HepG2 (cell line): ENCODE results near the gene ACAP2. TPM values are rescaled to one million over a fixed set of nuclear protein-coding genes. Genes with fewer than 3 reads are reported as not detected.

ENCODE experiments used
- ATAC-seq: fragments of 200-7000 bp; cut with Tn5 transposase; 3 replicates; pipeline ENCODE4 v1.9.1; 2020; ENCODE audit warnings: mild to moderate bottlenecking, moderate library complexity
- BruUV-seq: library from RNA; stranded (reverse); fragments of 400-500 nt; replicated peaks from 2 replicates; lab custom pipeline; 2021; lab: Mats Ljungman, UMichigan
- CTCF ChIA-PET: fragments of 300-600 bp; formaldehyde crosslinking; extraction: SDS; loops from one replicate; lab custom pipeline; 2021; ENCODE audit warnings: low total read pairs, inconsistent platforms, low intra/inter-chr PET ratio; lab: Yijun Ruan, JAX
- POLR2A ChIA-PET: fragments of 350-600 bp; sonication (Branson Sonifier 250); formaldehyde crosslinking; loops from one replicate; lab custom pipeline; 2020; ENCODE audit warnings: antibody characterized with exemption, inconsistent platforms; lab: Yijun Ruan, JAX
- DNase-seq: peaks from one replicate; pipeline ENCODE4 v3.0.0-alpha.2; 2015; ENCODE audit warnings: low spot score
- FAIRE-seq: peaks from 3 replicates; lab custom pipeline; 2011; peaks lifted over from hg19 to GRCh38; lab: Jason Lieb, UNC
- H2AFZ ChIP-seq: one replicate; pipeline ENCODE4 v1.6.1; 2011; ENCODE audit warnings: low read length, inconsistent platforms
- H3K27ac ChIP-seq: fragments of 300-600 bp; 3 replicates; pipeline ENCODE4 v1.8.0; 2011; ENCODE audit warnings: mixed run types, mild to moderate bottlenecking, mixed read lengths, low read length, inconsistent platforms; ENCODE audit not compliant: insufficient read depth; ENCODE audit errors: extremely low read length
- H3K27me3 ChIP-seq, 2 experiments: fragments of 200-600 bp in 1 of 2; 2 replicates in 1 of 2; 3 replicates in 1 of 2; pipeline versions ENCODE4 v1.6.0 to v1.8.0; 2011; ENCODE audit warnings: low read length in 2 of 2, mild to moderate bottlenecking in 2 of 2, moderate library complexity in 2 of 2, inconsistent platforms in 1 of 2; ENCODE audit not compliant: insufficient read depth in 2 of 2, control insufficient read depth in 1 of 2
- H3K36me3 ChIP-seq, 2 experiments: fragments of 200-600 bp in 1 of 2; replicated peaks in 1 of 2; 2 replicates in 1 of 2; 3 replicates in 1 of 2; pipeline versions ENCODE4 v1.5.1 to v1.8.0; 2011; ENCODE audit warnings: low read length in 2 of 2, inconsistent platforms in 1 of 2; ENCODE audit not compliant: insufficient read depth in 2 of 2, control insufficient read depth in 1 of 2
- H3K4me1 ChIP-seq: 2 replicates; pipeline ENCODE4 v1.5.1; 2012; ENCODE audit warnings: low read length, inconsistent platforms; ENCODE audit not compliant: insufficient read depth
- H3K4me2 ChIP-seq: 2 replicates; pipeline ENCODE4 v1.6.0; 2011; ENCODE audit warnings: low read depth, low read length, inconsistent platforms
- H3K4me3 ChIP-seq, 3 experiments: fragments of 200-600 bp in 1 of 3; sonication (generic), shearing (Covaris generic) in 1 of 3; replicated peaks in 1 of 3; 2 replicates each; pipeline ENCODE4 v1.5.1; 2011 to 2016; ENCODE audit warnings: low read length in 3 of 3, inconsistent platforms in 2 of 3, low read depth in 2 of 3, mild to moderate bottlenecking in 2 of 3, control low read depth in 1 of 3, mixed read lengths in 1 of 3; ENCODE audit not compliant: insufficient read depth in 1 of 3
- H3K79me2 ChIP-seq: one replicate; pipeline ENCODE4 v1.6.1; 2011; ENCODE audit warnings: low read length, inconsistent platforms; ENCODE audit not compliant: insufficient read depth
- H3K9ac ChIP-seq: 2 replicates; pipeline ENCODE4 v1.6.0; 2011; ENCODE audit warnings: mild to moderate bottlenecking, low read depth, low read length, inconsistent platforms; ENCODE audit not compliant: insufficient read depth
- H3K9me3 ChIP-seq: 2 replicates; pipeline ENCODE4 v1.5.1; 2012; ENCODE audit warnings: mild to moderate bottlenecking, low read length
- H4K20me1 ChIP-seq: 2 replicates; pipeline ENCODE4 v1.6.0; 2011; ENCODE audit warnings: inconsistent platforms, mild to moderate bottlenecking, low read length, moderate library complexity; ENCODE audit not compliant: insufficient read depth
- CEBPB ChIP-seq: IDR thresholded peaks from 2 replicates; pipeline ENCODE4 v1.6.1; 2011; ENCODE audit warnings: low read depth, low read length, improper control_type of control experiment, borderline replicate concordance
- ETV5 ChIP-seq: IDR thresholded peaks from 2 replicates; pipeline ENCODE4 v1.6.1; 2018; ENCODE audit warnings: missing biosample characterization, missing genetic modification reagents, inconsistent platforms, borderline replicate concordance
- GATA4 ChIP-seq: sonication (generic); IDR thresholded peaks from 2 replicates; pipeline ENCODE4 v1.6.1; 2016; ENCODE audit warnings: antibody characterized with exemption, low read depth, borderline replicate concordance
- GFI1 ChIP-seq: sonication (generic); formaldehyde crosslinking; IDR thresholded peaks from 2 replicates; pipeline ENCODE4 v1.5.0; 2020; ENCODE audit warnings: missing genetic modification reagents, mild to moderate bottlenecking, borderline replicate concordance
- IKZF4 ChIP-seq: sonication (generic); formaldehyde crosslinking; IDR thresholded peaks from 2 replicates; pipeline ENCODE4 v1.5.1; 2020; ENCODE audit warnings: borderline replicate concordance, mild to moderate bottlenecking, low read depth, missing genetic modification reagents; ENCODE audit errors: not compliant biosample characterization
- MED1 ChIP-seq: sonication (generic); formaldehyde crosslinking; IDR thresholded peaks from 2 replicates; pipeline ENCODE4 v1.4.0; 2020; ENCODE audit warnings: missing genetic modification reagents
- MIER3 ChIP-seq: IDR thresholded peaks from 2 replicates; pipeline ENCODE4 v1.6.1; 2016; ENCODE audit warnings: missing compliant biosample characterization, borderline replicate concordance
- NCOR1 ChIP-seq: fragments of 200-600 bp; sonication (generic); IDR thresholded peaks from 2 replicates; pipeline ENCODE4 v1.7.0; 2017; ENCODE audit warnings: antibody characterized with exemption, low read length, borderline replicate concordance
- TBL1XR1 ChIP-seq: fragments of 150-350 bp; IDR thresholded peaks from 2 replicates; pipeline ENCODE4 v1.6.1; 2014; ENCODE audit warnings: borderline replicate concordance, low read length; ENCODE audit not compliant: partially characterized antibody
- ZKSCAN8 ChIP-seq: IDR thresholded peaks from 2 replicates; pipeline ENCODE4 v1.6.1; 2016; ENCODE audit warnings: borderline replicate concordance, missing genetic modification reagents, missing compliant biosample characterization
- ZNF101 ChIP-seq: sonication (generic); formaldehyde crosslinking; IDR thresholded peaks from 2 replicates; pipeline ENCODE4 v1.4.0; 2020; ENCODE audit warnings: mild to moderate bottlenecking, low read depth, missing genetic modification reagents, borderline replicate concordance
- ZNF225 ChIP-seq: sonication (generic); formaldehyde crosslinking; IDR thresholded peaks from 2 replicates; pipeline ENCODE4 v1.4.0; 2020; ENCODE audit warnings: mild to moderate bottlenecking, missing genetic modification reagents
- ZNF430 ChIP-seq: sonication (generic); formaldehyde crosslinking; IDR thresholded peaks from 2 replicates; pipeline ENCODE4 v1.9.0; 2021; ENCODE audit warnings: mild to moderate bottlenecking, missing genetic modification reagents
- ZNF562 ChIP-seq: sonication (generic); formaldehyde crosslinking; IDR thresholded peaks from 2 replicates; pipeline ENCODE4 v1.8.0; 2022; ENCODE audit warnings: missing genetic modification reagents, borderline replicate concordance
- ZNF761 ChIP-seq: sonication (generic); formaldehyde crosslinking; conservative IDR thresholded peaks from 2 replicates; pipeline ENCODE4 v1.4.0; 2020; ENCODE audit warnings: mild to moderate bottlenecking, missing genetic modification reagents
- ZSCAN12 ChIP-seq: sonication (generic); formaldehyde crosslinking; IDR thresholded peaks from 2 replicates; pipeline ENCODE4 v1.9.0; 2021; ENCODE audit warnings: mild to moderate bottlenecking, missing genetic modification reagents
- ZSCAN22 ChIP-seq: sonication (generic); formaldehyde crosslinking; IDR thresholded peaks from 2 replicates; pipeline ENCODE4 v1.4.0; 2020; ENCODE audit warnings: mild to moderate bottlenecking, missing genetic modification reagents
- ZSCAN25 ChIP-seq: sonication (generic); formaldehyde crosslinking; IDR thresholded peaks from 2 replicates; pipeline ENCODE4 v1.8.0; 2022; ENCODE audit warnings: mild to moderate bottlenecking, missing genetic modification reagents
- WGBS: methylation state at CpG from one replicate; pipeline ENCODE4 v1.1.6; 2017; ENCODE audit warnings: low lambda C conversion rate; 5-methylcytosine and 5-hydroxymethylcytosine counted together
- in situ Hi-C: cut with HindIII; loops from 2 replicates; pipeline ENCODE4 v1.10.0; 2017; ENCODE audit warnings: low pct_unique_long_range_greater_than_20kb; ENCODE audit not compliant: extremely low pct_ligation_motif_present
- intact Hi-C: fragments of 100-400 bp; cut with micrococcal nuclease; formaldehyde crosslinking; loops from one replicate; pipeline ENCODE4 v1.10.0; 2022; ENCODE audit not compliant: unreplicated experiment
- polyA plus RNA-seq, 8 experiments: library from polyadenylated mRNA; depleted of rRNA in 3 of 8; stranded (reverse) in 7 of 8; unstranded in 1 of 8; fragments of >200 nt; fragmentation: Illumina TruSeq in 4 of 8; extraction: Trizol in 4 of 8; gene quantifications; 2 replicates each; pipeline versions ENCODE4 v1.2.1 to v1.2.3, GENCODE V29; 2011 to 2016; ENCODE audit warnings: low read depth in 4 of 8, missing spikeins in 1 of 8, mixed read lengths in 1 of 8; ENCODE audit not compliant: insufficient read depth in 1 of 8
- total RNA-seq, 5 experiments: library from RNA; depleted of rRNA; stranded (reverse); fragments of >200 nt; fragmentation: Illumina TruSeq; extraction: Trizol; gene quantifications; 2 replicates each; pipeline ENCODE4 v1.2.3, GENCODE V29; 2016; ENCODE audit warnings: low read depth in 1 of 5

Gene ACAP2
- total and polyA plus RNA-seq, 2 of the 13 experiments (the other 11 are each of a cell fraction or from before 2014, with no cell fraction given): 7.3 to 23.9 TPM

GRCh38 chr3:195386739-195387138 is 56.1 kb downstream of the ACAP2 start:
- no peaks in the 10 kb centered on the region for H4K20me1 ChIP-seq
- POLR2A ChIA-PET: no interaction called here
- TF ChIP-seq ZSCAN25 (CRISPR knock-in tag) (no peak), IKZF4 (CRISPR knock-in tag) (no peak), ZSCAN12 (CRISPR knock-in tag) (no peak), ZNF225 (CRISPR knock-in tag) (no peak), MED1 (CRISPR knock-in tag) (no peak), ETV5 (CRISPR knock-in tag) (no peak), ZSCAN22 (CRISPR knock-in tag) (no peak), ZNF761 (CRISPR knock-in tag) (no peak), ZNF430 (CRISPR knock-in tag) (no peak), TBL1XR1 (no peak), ZNF101 (CRISPR knock-in tag) (no peak), GFI1 (no peak), CEBPB (no peak), GATA4 (no peak), MIER3 (CRISPR knock-in tag) (no peak), ZKSCAN8 (no peak), NCOR1 (no peak), ZNF562 (CRISPR knock-in tag) (no peak)
- H3K79me2 ChIP-seq: no peaks in the 10 kb centered on the region
- no peak overlapping the region for H3K4me3 ChIP-seq
- intact Hi-C loops: no loop called here
- H3K27me3 ChIP-seq: no peaks in the 10 kb centered on the region
- CTCF ChIA-PET: no interaction called here
- in situ Hi-C loops: no loop called here
- 98% methylated on average over 3 of the region's 3 CpGs for WGBS
- H3K27ac ChIP-seq: no peak overlapping the region
- BruUV-seq: no TSS peak
- DNase-seq (no peak), ATAC-seq (no peak), FAIRE-seq (no peak)
- H3K4me1 ChIP-seq: no peaks in the 10 kb centered on the region
- H3K36me3 ChIP-seq: no peaks in the 10 kb centered on the region
- no peak overlapping the region for H2AFZ ChIP-seq
- no peak overlapping the region for H3K9ac ChIP-seq
- no peaks in the 10 kb centered on the region for H3K9me3 ChIP-seq
- no peak overlapping the region for H3K4me2 ChIP-seq
